Activated CD8-positive, alpha-beta memory T cell treated with anti-CD3 and anti-CD28 coated beads for 4 hours (primary cell): ENCODE results near the gene MAP1LC3B2.

Experiments used
- DNase-seq, 2 donors: peaks; one replicate each; pipeline ENCODE4 v3.0.0-alpha.2; 2020; ENCODE audit warnings: low read depth in 2 of 2

MAP1LC3B2 gene

GRCh38 chr12:116614194-116614915, 55.2 kb downstream of the MAP1LC3B2 start:
- DNase-seq = no peak

GRCh38 chr12:116615141-116615861, 56.1 kb downstream of the MAP1LC3B2 start:
- DNase-seq = no peak

GRCh38 chr12:116616536-116617248, 57.5 kb downstream of the MAP1LC3B2 start:
- DNase-seq = no peak

GRCh38 chr12:116619246-116619645, 60.1 kb downstream of the MAP1LC3B2 start:
- no peak for DNase-seq

- DNase-seq = no peak
These were observed 60.9 kb downstream of the MAP1LC3B2 start for GRCh38 chr12:116620124-116620491.

GRCh38 chr12:116620492-116621191, 61.5 kb downstream of the MAP1LC3B2 start:
- no peak for DNase-seq

- DNase-seq = no peak
These were observed 62.0 kb downstream of the MAP1LC3B2 start for GRCh38 chr12:116621194-116621593.

- no peak for DNase-seq
These were observed 65.3 kb downstream of the MAP1LC3B2 start for GRCh38 chr12:116624516-116624915.

- no peak for DNase-seq
These were observed 67.0 kb downstream of the MAP1LC3B2 start for GRCh38 chr12:116626153-116626552.
